Ectodermal cell (in vitro differentiated cells): Measurements from ENCODE around the gene MSH2.

Source experiments
- H3K27ac ChIP-seq: 2 replicates; pipeline ENCODE4 v1.7.0; 2013; ENCODE audit warnings: mild to moderate bottlenecking, low read depth, low read length; ENCODE audit not compliant: insufficient read depth, poor library complexity, severe bottlenecking
- H3K27me3 ChIP-seq: 2 replicates; pipeline ENCODE4 v1.7.0; 2013; ENCODE audit warnings: mild to moderate bottlenecking, low read length; ENCODE audit not compliant: insufficient read depth, control insufficient read depth, poor library complexity, severe bottlenecking
- H3K36me3 ChIP-seq: one replicate; pipeline ENCODE4 v1.7.0; 2013; ENCODE audit warnings: low read length; ENCODE audit not compliant: control insufficient read depth, insufficient read depth
- H3K4me1 ChIP-seq: one replicate; pipeline ENCODE4 v1.7.0; 2013; ENCODE audit warnings: low read length; ENCODE audit not compliant: control insufficient read depth, insufficient read depth
- H3K4me3 ChIP-seq: 2 replicates; pipeline ENCODE4 v1.7.0; 2013; ENCODE audit warnings: low read depth, low read length, control low read depth; ENCODE audit not compliant: insufficient read depth
- H3K9me3 ChIP-seq: 2 replicates; pipeline ENCODE4 v1.7.0; 2013; ENCODE audit warnings: mild to moderate bottlenecking, low read length, moderate library complexity; ENCODE audit not compliant: control insufficient read depth
- whole genome bisulfite sequencing, 2 experiments: methylation state at CpG; one replicate each; pipeline ENCODE4 v1.1.7; 2013; ENCODE audit warnings: missing lambda C conversion rate in 2 of 2; 5-methylcytosine and 5-hydroxymethylcytosine counted together

Gene MSH2

DNA sequence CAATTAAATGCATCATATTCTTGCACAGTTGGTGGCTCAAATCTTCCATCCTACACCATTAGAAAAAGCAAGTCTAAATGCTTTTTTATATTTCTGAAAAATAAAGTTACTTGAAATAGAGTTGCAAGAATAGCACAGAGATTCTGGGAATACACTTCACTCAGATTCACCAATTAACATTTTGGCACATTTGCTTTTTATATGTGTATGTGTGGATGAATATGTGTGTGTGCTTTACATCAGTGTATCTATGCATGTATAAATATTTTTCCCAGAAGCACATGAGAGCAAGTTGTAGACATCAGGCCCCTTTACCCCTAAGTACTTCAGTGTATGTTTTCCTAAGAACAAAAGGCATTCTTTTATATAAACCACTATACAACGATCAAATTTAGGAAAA, 27.6 kb upstream of the MSH2 start:
- H3K4me1 ChIP-seq: no peaks in the 10 kb centered on the region
- no peaks in the 10 kb centered on the region for H3K9me3 ChIP-seq
- no peak overlapping the region for H3K4me3 ChIP-seq
- 95 to 100% methylated on average over 1 of the region's 1 CpG for WGBS, 2 experiments
- H3K27me3 ChIP-seq: peaks cover 7% of the 10 kb centered on the region
- no peak overlapping the region for H3K27ac ChIP-seq
- H3K36me3 ChIP-seq: no peaks in the 10 kb centered on the region

DNA sequence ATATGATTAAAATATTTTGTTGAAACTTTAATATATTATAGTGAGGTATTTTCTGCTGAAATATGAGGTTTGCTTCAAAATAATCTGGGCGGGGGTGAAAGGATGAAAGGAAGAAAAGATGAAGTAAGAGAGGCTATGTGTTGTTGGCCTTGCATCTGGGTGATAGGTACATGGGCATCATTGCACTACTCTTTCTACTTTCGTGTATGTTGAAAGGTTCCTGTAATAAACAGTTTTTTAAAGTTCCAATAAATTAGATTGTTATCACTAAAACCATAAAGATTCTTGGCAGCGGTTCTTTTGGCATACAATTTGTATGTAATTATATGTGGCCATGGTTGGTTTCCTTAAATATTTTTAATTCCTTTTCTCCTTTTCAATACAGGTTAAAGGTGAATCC, 23.6 kb upstream of the MSH2 start:
- WGBS, 2 experiments: 93 to 97% methylated on average over 1 to 2 of the region's 3 CpGs

DNA sequence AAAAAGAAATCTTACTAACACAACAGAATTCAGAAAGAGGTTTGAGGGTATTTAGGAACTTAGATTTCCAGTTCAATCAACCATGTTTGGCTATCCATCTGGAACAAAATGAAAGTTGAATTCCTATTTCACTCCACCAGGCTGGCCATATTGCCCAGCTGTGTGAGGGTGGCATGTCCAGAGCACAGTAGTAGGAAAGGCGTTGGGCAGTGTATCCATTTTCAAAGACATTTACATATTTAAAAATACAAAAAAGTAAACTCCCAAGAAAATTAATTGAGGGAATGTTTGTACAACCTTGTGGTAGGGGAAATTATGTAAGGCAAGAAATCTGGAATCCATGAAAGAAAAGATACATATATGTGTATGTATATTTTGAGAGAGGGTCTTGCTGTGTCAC, 21.5 kb upstream of the MSH2 start:
- no peaks in the 10 kb centered on the region for H3K36me3 ChIP-seq
- no CpG with 5 or more reads among the region's 1 CpG for WGBS, 2 experiments

More for the DNA sequence above, 23.6 kb upstream of the MSH2 start:
- H3K4me3 ChIP-seq: no peak overlapping the region
- H3K27me3 ChIP-seq: no peaks in the 10 kb centered on the region
- no peaks in the 10 kb centered on the region for H3K4me1 ChIP-seq
- no peak overlapping the region for H3K27ac ChIP-seq
- no peaks in the 10 kb centered on the region for H3K9me3 ChIP-seq
- no peaks in the 10 kb centered on the region for H3K36me3 ChIP-seq

DNA sequence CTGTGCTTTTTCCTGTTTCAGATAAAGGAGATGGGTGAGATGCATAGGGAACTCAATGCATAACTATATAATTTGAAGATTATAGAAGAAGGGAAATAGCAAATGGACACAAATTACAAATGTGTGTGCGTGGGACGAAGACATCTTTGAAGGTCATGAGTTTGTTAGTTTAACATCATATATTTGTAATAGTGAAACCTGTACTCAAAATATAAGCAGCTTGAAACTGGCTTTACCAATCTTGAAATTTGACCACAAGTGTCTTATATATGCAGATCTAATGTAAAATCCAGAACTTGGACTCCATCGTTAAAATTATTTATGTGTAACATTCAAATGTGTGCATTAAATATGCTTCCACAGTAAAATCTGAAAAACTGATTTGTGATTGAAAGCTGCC, 16.4 kb upstream of the MSH2 start:
- H3K9me3 ChIP-seq: no peaks in the 10 kb centered on the region
- WGBS, 2 experiments: 100% methylated on average over 2 to 3 of the region's 3 CpGs
- H3K4me1 ChIP-seq: peaks cover 4% of the 10 kb centered on the region
- no peak overlapping the region for H3K4me3 ChIP-seq
- H3K27me3 ChIP-seq: no peaks in the 10 kb centered on the region
- H3K36me3 ChIP-seq: no peaks in the 10 kb centered on the region
- H3K27ac ChIP-seq: no peak overlapping the region

More for the DNA sequence above, 21.5 kb upstream of the MSH2 start:
- no peak overlapping the region for H3K27ac ChIP-seq
- H3K27me3 ChIP-seq: no peaks in the 10 kb centered on the region
- H3K4me3 ChIP-seq: no peak overlapping the region
- no peaks in the 10 kb centered on the region for H3K4me1 ChIP-seq
- H3K9me3 ChIP-seq: no peaks in the 10 kb centered on the region

DNA sequence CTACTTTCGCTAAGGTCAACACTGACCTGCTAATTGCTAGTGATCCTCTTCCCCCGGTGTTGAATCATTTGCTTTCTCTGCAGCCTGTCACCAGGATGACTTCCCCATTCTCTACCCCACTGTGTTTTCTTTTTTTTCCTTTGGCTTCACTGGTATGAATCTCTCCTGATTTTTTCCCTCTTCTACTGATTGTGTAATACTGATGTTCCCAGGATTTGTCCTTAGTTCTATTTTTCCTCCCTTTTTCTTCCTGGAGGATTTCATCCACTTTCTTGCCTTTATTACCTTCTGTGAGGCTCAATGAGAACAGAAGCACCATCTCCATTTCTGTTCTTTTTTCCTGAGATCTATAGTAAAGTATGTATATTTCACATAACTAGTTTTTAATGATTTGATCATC, 14.1 kb upstream of the MSH2 start:
- Histone ChIP-seq H3K4me3 (no peak overlapping the region), H3K9me3 (no peaks in the 10 kb centered on the region), H3K27ac (no peak overlapping the region), H3K4me1 (peaks cover 4% of the 10 kb centered on the region), H3K27me3 (no peaks in the 10 kb centered on the region), H3K36me3 (no peaks in the 10 kb centered on the region)
- WGBS, 2 experiments: 81 to 82% methylated on average over 2 of the region's 2 CpGs

DNA sequence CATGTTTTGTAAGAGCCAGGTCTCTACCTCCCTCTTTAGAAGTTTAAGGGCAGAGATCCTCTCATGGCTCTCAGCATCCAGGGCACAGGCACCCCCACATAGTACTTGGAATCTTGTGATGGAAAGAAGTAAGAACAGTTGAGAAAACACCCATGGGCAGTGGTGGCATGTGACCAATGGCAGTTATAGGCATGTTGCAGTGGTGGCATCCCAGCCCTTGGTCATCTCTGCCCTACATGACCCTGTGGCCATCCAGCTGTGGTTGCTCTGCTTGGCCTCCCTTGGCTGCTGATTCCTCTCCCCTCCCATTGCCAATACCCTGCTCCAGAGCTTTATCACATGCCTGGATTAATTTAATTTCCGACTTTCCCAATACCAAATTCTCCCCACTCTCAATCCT, 13.3 kb upstream of the MSH2 start:
- Histone ChIP-seq H3K4me3 (no peak overlapping the region), H3K36me3 (no peaks in the 10 kb centered on the region), H3K9me3 (no peaks in the 10 kb centered on the region), H3K27me3 (no peaks in the 10 kb centered on the region), H3K4me1 (peaks cover 4% of the 10 kb centered on the region), H3K27ac (no peak overlapping the region)
- 85 to 89% methylated on average over 1 of the region's 1 CpG for WGBS, 2 experiments

DNA sequence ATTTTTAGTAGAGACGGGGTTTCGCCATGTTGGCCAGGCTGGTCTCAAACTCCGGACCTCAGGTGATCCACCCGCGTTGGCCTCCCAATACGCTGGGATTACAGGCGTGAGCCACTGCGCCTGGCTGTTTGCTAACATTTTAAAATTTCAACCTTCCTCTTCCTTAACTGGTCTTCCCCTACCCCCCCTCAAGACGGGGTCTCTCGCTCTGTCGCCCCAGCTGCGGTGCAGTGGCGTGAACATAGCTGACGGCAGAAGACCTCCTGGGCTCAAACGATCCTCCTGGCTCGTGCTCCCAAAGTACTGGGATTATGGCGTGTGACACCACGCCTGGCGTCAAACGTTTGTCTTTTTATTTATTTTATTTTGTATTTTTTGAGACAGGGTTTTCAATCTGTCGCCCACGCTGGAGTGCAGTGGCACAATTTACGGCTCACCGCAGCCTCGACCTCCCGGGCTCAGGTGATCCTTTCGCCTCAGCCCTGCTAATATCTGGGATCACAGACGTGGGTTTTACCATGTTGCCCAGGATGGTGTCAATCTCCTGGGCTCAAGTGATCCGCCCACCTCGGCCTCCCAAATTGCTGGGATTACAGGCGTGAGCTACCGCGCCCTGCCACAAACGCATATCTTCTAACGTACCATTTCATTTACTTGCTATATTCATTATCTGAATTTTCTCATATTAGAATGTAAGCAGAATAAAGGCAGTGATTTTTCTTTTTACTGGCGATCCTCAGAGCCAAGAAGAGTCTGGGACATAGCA, 984 bp upstream of the MSH2 start:
- Histone ChIP-seq H3K9me3 (no peaks in the 10 kb centered on the region), H3K27me3 (no peaks in the 10 kb centered on the region), H3K4me1 (no peaks in the 10 kb centered on the region), H3K36me3 (peaks cover 5% of the 10 kb centered on the region), H3K27ac (peak overlapping the region; percentile 63), H3K4me3 (peak overlapping the region; percentile 84)
- WGBS, 2 experiments: 75 to 77% methylated on average over 36 of the region's 36 CpGs

DNA sequence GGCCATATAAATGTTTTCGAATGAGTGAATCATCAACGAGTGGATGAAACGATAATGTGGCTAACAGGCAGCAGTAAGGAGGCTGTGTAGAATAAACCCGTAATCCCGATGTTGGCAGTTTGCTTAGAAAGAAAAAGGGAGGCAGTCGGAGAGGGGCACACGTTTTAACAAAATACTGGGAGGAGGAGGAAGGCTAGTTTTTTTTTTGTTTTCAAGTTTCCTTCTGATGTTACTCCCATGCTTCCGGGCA, 476 bp upstream of the MSH2 start:
- 10 to 12% methylated on average over 8 of the region's 8 CpGs for WGBS, 2 experiments
- Histone ChIP-seq H3K27me3 (no peaks in the 10 kb centered on the region), H3K27ac (peak overlapping the region; percentile 63)

DNA sequence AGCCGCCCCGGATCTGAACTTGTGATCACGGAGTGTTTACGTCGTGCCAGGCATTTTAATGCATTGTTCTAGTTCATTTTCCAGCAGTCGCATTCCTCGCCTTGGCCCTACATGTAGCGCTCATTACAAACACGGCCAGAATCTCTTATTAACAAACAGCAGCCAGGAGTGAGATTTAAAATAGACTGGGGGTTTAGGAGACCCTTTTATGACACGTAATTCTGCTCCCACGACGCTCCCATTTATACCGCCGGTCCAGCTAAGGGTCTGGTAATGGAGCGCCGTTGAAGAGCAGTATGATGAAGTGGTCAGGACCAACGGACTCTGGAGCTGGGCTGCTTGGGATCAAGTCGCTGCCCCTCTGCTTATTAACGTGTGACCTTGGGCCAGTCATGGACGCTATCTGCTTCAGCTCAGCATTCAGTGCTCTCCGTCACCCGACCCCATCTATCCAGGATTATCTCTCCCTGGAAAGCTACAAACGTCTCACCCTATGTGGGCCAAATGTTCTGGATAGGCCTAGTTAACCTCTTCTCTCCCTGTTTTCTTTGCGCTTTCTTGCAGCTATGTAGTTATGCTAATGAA, 745 bp downstream of the MSH2 start:
- H3K36me3 ChIP-seq: peaks cover 5% of the 10 kb centered on the region
- H3K4me3 ChIP-seq: peak overlapping the region; percentile 84
- H3K4me1 ChIP-seq: no peaks in the 10 kb centered on the region
- WGBS, 2 experiments: 2% methylated on average over 24 of the region's 24 CpGs
- no peaks in the 10 kb centered on the region for H3K27me3 ChIP-seq
- no peak overlapping the region for H3K27ac ChIP-seq
- H3K9me3 ChIP-seq: no peaks in the 10 kb centered on the region

More for the DNA sequence above, 476 bp upstream of the MSH2 start:
- Histone ChIP-seq H3K4me1 (no peaks in the 10 kb centered on the region), H3K36me3 (peaks cover 5% of the 10 kb centered on the region), H3K9me3 (no peaks in the 10 kb centered on the region), H3K4me3 (peak overlapping the region; percentile 84)

DNA sequence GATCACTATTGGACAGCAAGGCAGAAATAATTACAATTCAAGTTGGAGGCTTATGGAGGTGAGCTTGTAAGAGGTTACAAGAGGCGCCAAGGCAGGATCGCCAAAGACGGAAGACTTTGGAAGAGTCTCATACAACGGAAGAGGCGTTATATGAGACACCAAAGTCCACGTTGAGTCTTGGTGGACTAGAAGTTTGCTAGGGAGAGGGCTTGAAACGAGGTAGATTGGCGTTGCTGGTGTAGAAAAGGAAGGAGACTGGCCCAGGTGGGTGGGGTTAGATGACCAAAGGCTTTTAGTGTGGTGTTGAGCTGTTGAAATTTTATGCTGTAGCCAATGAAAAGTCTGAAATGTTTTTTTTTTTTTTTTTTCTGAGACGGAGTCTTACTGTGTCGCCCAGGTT, 1.4 kb downstream of the MSH2 start:
- 82 to 83% methylated on average over 10 of the region's 10 CpGs for WGBS, 2 experiments
- H3K4me1 ChIP-seq: no peaks in the 10 kb centered on the region
- no peaks in the 10 kb centered on the region for H3K27me3 ChIP-seq
- no peaks in the 10 kb centered on the region for H3K9me3 ChIP-seq
- no peak overlapping the region for H3K27ac ChIP-seq
- peaks cover 5% of the 10 kb centered on the region for H3K36me3 ChIP-seq
- peak overlapping the region; percentile 84 for H3K4me3 ChIP-seq
